Measurements from ENCODE around the gene TRIOBP.
"Not testable (repeated sequence)": the region's sequence is repeated elsewhere in the genome, so short reads cannot be mapped to it uniquely, and the experiment has no call there.

The TRIOBP gene, protein sequence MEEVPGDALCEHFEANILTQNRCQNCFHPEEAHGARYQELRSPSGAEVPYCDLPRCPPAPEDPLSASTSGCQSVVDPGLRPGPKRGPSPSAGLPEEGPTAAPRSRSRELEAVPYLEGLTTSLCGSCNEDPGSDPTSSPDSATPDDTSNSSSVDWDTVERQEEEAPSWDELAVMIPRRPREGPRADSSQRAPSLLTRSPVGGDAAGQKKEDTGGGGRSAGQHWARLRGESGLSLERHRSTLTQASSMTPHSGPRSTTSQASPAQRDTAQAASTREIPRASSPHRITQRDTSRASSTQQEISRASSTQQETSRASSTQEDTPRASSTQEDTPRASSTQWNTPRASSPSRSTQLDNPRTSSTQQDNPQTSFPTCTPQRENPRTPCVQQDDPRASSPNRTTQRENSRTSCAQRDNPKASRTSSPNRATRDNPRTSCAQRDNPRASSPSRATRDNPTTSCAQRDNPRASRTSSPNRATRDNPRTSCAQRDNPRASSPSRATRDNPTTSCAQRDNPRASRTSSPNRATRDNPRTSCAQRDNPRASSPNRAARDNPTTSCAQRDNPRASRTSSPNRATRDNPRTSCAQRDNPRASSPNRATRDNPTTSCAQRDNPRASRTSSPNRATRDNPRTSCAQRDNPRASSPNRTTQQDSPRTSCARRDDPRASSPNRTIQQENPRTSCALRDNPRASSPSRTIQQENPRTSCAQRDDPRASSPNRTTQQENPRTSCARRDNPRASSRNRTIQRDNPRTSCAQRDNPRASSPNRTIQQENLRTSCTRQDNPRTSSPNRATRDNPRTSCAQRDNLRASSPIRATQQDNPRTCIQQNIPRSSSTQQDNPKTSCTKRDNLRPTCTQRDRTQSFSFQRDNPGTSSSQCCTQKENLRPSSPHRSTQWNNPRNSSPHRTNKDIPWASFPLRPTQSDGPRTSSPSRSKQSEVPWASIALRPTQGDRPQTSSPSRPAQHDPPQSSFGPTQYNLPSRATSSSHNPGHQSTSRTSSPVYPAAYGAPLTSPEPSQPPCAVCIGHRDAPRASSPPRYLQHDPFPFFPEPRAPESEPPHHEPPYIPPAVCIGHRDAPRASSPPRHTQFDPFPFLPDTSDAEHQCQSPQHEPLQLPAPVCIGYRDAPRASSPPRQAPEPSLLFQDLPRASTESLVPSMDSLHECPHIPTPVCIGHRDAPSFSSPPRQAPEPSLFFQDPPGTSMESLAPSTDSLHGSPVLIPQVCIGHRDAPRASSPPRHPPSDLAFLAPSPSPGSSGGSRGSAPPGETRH (N-terminal part only)

DNA sequence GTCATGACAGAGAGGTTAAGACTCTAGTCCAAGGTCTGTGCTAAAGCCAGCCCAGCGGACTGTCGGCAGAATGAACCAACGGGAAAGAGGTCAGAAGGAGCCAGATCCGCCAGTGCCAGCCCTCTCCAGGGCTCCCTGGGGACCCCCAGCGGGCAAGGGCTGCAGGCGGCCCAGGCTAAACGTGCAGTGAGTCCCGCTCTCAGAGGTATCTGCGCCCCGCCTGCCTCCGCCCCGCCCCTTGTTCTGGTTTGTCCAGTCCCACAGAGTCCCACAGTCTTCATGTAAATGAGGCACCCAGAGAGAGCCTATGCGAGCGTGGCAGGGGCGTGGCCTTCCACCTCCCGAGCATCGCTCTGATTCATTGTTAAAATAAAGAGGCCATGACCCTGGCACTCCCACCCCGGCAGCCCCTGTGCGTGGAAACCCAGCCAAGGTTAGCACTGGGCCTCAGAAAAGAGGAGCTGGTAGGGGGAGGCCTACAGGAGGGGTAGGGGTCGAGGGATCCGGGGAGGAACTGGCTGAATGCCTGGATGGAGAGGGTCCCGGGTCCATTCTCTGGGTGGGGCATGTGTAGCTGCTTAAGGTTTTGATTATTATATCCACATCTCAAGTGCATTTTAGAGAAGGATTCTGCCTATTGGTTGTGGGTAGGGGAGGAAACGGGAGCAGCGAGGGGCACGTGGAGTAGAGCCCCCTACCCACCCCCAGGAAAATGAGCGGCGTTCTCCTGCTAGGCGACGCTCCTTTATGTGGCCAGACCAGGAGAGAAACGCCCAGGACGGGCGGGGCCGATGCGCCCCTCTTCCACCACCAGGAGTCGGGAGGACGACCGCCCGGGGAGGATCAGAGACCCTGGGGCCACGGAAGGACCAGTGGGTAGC, at the start of gene TRIOBP:
Gene TRIOBP (plus strand): TSS at position 392 of the 881 bp plus-strand sequence. CDS start 4,318 bp downstream, outside the sequence.
- ATAC-seq (peak; percentile 99), DNase-seq (ENCODE audit: low spot score in 2 of 2) (peak; percentile 55 to 75)
- peak within 1 kb of the TSS; percentile 80 for H3K4me3 Mint-ChIP-seq
- peaks cover 19% of the 10 kb centered on the region for H3K4me1 Mint-ChIP-seq
- H3K27ac Mint-ChIP-seq, result peak within 1 kb of the TSS; percentile 76
- no peaks in the 10 kb centered on the region for H3K9me3 Mint-ChIP-seq
- H3K36me3 Mint-ChIP-seq, result peaks cover 52% of the 10 kb centered on the region

DNA sequence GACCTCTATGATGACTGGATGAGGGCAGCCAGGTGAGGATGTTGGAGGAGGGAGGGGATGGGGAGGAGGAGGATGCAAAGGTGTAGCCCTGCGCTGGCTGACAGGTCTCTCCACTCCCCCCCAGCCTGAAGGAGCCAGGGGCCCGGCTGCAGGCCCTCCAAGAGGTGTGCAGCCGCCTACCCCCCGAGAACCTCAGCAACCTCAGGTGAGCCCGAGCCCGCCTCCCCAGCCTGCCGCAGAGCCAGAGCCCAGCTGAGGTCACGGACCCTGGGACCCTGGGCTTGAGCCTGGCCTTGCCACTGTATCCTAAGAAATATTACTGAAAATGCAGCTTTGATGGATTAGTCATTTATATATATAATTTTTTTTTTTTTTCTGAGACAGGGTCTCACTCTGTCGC, 49.5 kb upstream of the TRIOBP start:
- Mint-ChIP-seq H3K27ac (no peak overlapping the region), H3K4me1 (peaks cover 28% of the 10 kb centered on the region), H3K9me3 (no peaks in the 10 kb centered on the region), H3K4me3 (no peak overlapping the region), H3K36me3 (peaks cover 100% of the 10 kb centered on the region)
- DNase-seq (ENCODE audit: low spot score in 2 of 2), result no peak
- no peak for ATAC-seq

GRCh38 chr22:37647928-37648327, 48.9 kb upstream of the TRIOBP start:
- H3K4me3 Mint-ChIP-seq, result no peak overlapping the region
- no peak for ATAC-seq
- peaks cover 22% of the 10 kb centered on the region for H3K4me1 Mint-ChIP-seq
- H3K27ac Mint-ChIP-seq, result peak overlapping the region; percentile 48
- DNase-seq (ENCODE audit: low spot score in 2 of 2), result no peak
- no peaks in the 10 kb centered on the region for H3K9me3 Mint-ChIP-seq
- peaks cover 100% of the 10 kb centered on the region for H3K36me3 Mint-ChIP-seq

DNA sequence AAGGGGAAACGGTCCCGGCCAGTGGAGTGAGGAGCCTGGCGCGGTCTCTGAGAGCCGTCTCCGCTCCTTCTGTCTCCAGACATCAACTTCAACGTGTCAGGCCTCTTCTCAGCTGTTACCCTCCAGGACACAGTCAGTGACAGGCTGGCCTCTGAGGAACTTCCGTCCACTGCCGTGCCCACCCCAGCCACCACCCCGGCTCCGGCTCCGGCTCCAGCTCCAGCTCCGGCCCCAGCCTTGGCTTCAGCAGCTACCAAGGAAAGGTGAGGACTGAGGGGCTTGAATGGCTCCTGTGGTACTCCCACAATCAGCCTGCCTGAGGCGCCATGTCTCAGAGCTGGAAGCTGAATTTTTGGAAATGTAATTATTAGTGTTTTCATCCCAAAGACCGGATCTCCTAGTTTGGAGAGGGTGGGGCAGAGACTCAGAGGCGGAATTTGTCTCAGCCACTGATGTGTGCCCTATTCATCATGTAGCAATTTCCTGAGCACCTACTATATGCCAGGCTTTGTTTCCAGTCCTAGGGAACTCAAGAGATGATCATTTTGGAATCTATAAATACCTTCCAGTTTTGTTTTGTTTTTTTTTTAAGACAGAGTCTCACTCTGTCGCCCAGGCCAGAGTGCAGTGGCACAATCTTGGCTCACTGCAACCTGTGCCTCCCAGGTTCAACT, 46.2 kb upstream of the TRIOBP start:
- ATAC-seq, result no peak
- H3K4me1 Mint-ChIP-seq, result no peaks in the 10 kb centered on the region

GRCh38 chr22:37654563-37655251, 42.1 kb upstream of the TRIOBP start:
- DNase-seq (ENCODE audit: low spot score in 2 of 2) (no peak), ATAC-seq (no peak)
- no peaks in the 10 kb centered on the region for H3K9me3 Mint-ChIP-seq
- peaks cover 77% of the 10 kb centered on the region for H3K36me3 Mint-ChIP-seq
- no peak overlapping the region for H3K4me3 Mint-ChIP-seq
- H3K4me1 Mint-ChIP-seq, result peaks cover 21% of the 10 kb centered on the region
- H3K27ac Mint-ChIP-seq, result peak overlapping the region; percentile 83

More for the DNA sequence above, 46.2 kb upstream of the TRIOBP start:
- Mint-ChIP-seq H3K4me3 (no peak overlapping the region), H3K27ac (no peak overlapping the region), H3K9me3 (no peaks in the 10 kb centered on the region), H3K36me3 (peaks cover 100% of the 10 kb centered on the region)
- no peak for DNase-seq (ENCODE audit: low spot score in 2 of 2)

DNA sequence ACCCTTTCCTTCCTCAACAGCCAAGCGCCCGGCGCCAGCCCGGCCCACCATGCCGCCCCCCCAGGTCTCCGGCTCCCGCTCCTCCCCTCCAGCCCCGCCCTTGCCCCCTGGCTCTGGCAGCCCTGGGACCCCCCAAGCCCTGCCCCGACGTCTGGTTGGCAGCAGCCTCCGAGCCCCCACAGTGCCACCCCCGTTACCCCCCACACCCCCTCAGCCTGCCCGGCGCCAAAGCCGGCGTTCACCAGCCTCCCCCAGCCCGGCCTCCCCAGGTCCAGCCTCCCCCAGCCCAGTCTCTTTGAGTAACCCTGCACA, 41.6 kb upstream of the TRIOBP start:
- Mint-ChIP-seq H3K4me1 (peaks cover 26% of the 10 kb centered on the region), H3K36me3 (peaks cover 72% of the 10 kb centered on the region), H3K27ac (no peak overlapping the region), H3K4me3 (no peak overlapping the region), H3K9me3 (no peaks in the 10 kb centered on the region)
- ATAC-seq (no peak), DNase-seq (ENCODE audit: low spot score in 2 of 2) (no peak)

GRCh38 chr22:37656583-37656982, 40.3 kb upstream of the TRIOBP start:
- H3K4me1 Mint-ChIP-seq, result peaks cover 40% of the 10 kb centered on the region

GRCh38 chr22:37657590-37658132, 39.2 kb upstream of the TRIOBP start:
- no peak for DNase-seq (ENCODE audit: low spot score in 2 of 2)
- Mint-ChIP-seq H3K36me3 (peaks cover 62% of the 10 kb centered on the region), H3K4me3 (peak overlapping the region; percentile 84), H3K9me3 (no peaks in the 10 kb centered on the region), H3K27ac (peak overlapping the region; percentile 86), H3K4me1 (peaks cover 49% of the 10 kb centered on the region)
- ATAC-seq, result no peak

More at GRCh38 chr22:37656583-37656982, 40.3 kb upstream of the TRIOBP start:
- not testable (repeated sequence) for ATAC-seq; H3K9me3 Mint-ChIP-seq; H3K4me3 Mint-ChIP-seq; DNase-seq (ENCODE audit: low spot score in 2 of 2)
- Mint-ChIP-seq H3K27ac (peak overlapping the region; percentile 39), H3K36me3 (peaks cover 62% of the 10 kb centered on the region)

GRCh38 chr22:37658133-37659065, 38.4 kb upstream of the TRIOBP start, which contains the start of gene PDXP:
Gene PDXP, plus strand, starts transcription at chr22:37658723. Its CDS starts 60 bp downstream, at chr22:37658783.
- ATAC-seq, result peak; percentile 97
- Mint-ChIP-seq H3K4me1 (peaks cover 49% of the 10 kb centered on the region), H3K36me3 (peaks cover 57% of the 10 kb centered on the region), H3K27ac (peak within 1 kb of the TSS; percentile 86), H3K9me3 (no peaks in the 10 kb centered on the region), H3K4me3 (peak within 1 kb of the TSS; percentile 84)
- DNase-seq (ENCODE audit: low spot score in 2 of 2), result peak; percentile 96 to 99

DNA sequence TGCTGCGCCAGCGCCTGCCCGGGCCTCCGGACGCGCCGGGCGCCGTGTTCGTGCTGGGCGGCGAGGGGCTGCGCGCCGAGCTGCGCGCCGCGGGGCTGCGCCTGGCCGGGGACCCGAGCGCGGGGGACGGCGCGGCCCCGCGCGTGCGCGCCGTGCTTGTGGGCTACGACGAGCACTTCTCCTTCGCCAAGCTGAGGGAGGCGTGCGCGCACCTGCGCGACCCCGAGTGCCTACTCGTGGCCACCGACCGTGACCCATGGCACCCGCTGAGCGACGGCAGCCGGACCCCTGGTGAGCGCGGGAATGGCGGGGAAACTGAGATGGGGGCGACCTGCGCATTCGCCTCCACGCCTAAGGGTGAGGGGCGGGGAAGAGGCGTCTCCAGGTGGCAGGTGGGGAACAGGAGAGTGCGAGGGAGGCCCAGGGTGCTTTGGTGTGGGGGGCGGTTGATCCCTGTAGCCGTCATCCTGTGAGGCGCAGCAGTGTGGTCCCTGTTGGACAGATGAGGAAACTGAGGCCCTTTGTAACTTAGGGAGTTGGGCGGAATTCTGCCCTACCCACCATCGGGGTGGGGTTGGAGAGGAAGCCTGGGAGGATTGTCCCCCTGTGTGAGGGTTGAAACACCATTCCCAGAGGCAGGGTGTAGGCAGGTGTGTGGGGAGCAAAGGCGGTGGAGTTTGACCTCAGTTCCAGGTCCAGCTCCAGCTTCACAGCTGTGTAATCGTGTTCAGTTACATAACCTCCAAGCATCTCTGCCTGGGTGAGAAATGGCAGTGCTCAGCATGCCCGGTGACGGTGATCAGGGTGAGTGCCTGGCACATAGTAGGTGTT, 37.6 kb upstream of the TRIOBP start:
- Mint-ChIP-seq H3K4me3 (peak overlapping the region; percentile 84), H3K27ac (peak overlapping the region; percentile 61), H3K9me3 (no peaks in the 10 kb centered on the region), H3K36me3 (peaks cover 51% of the 10 kb centered on the region), H3K4me1 (peaks cover 49% of the 10 kb centered on the region)
- ATAC-seq (no peak), DNase-seq (ENCODE audit: low spot score in 2 of 2) (no peak)

GRCh38 chr22:37659897-37660708, 36.7 kb upstream of the TRIOBP start:
- peak overlapping the region; percentile 61 for H3K27ac Mint-ChIP-seq
- H3K4me1 Mint-ChIP-seq, result peaks cover 49% of the 10 kb centered on the region
- no peak for DNase-seq (ENCODE audit: low spot score in 2 of 2)
- peaks cover 42% of the 10 kb centered on the region for H3K36me3 Mint-ChIP-seq
- no peaks in the 10 kb centered on the region for H3K9me3 Mint-ChIP-seq
- no peak for ATAC-seq
- H3K4me3 Mint-ChIP-seq, result peak overlapping the region; percentile 84

All from stimulated activated effector memory CD8-positive, alpha-beta T cell treated with anti-CD3 and anti-CD28 coated beads, Interleukin-12 subunit alpha, Interleukin-12 subunit beta, amount 100 ng/mL, for 72 hours (primary cell).